ENCODE data around the gene KCNIP1.

- no peak for TF ChIP-seq CTCF (conservative IDR thresholded peaks at IDR 0.05; ENCODE audit: low read length)
- no peak for TF ChIP-seq EZH2phosphoT487 (IDR thresholded peaks at IDR 0.05; ENCODE audit: borderline replicate concordance)
Measured at GRCh38 chr5:170660531-170660930, 156.7 kb downstream of the KCNIP1 start.

All from Loucy (cell line).